Gastrocnemius medialis (tissue), 4 donors: ENCODE results near the gene R3HCC1L. TPM values are rescaled to one million over a fixed set of nuclear protein-coding genes. Genes with fewer than 3 reads are reported as not detected.

ENCODE experiments used
- ATAC-seq, 2 donors: fragments of 150-250 bp; one replicate each; pipeline ENCODE4 v1.9.1; 2016
- DNase-seq, 2 donors: peaks; one replicate each; pipeline ENCODE4 v3.0.0-alpha.2; 2019
- H3K27ac ChIP-seq, 4 donors: fragments of 200-600 bp; sonication (generic); 1 replicate in 1 of 4; 2 replicates in 3 of 4; pipeline ENCODE4 v1.5.1; 2016 to 2018; ENCODE audit warnings: mild to moderate bottlenecking in 2 of 4, moderate library complexity in 1 of 4
- H3K27me3 ChIP-seq, 3 donors: fragments of 200-600 bp; sonication (generic) in 2 of 3; 1 replicate in 1 of 3; 2 replicates in 2 of 3; pipeline versions ENCODE4 v1.5.1 to v1.6.0; 2016 to 2019; ENCODE audit warnings: mild to moderate bottlenecking in 1 of 3, moderate library complexity in 1 of 3
- H3K36me3 ChIP-seq, 2 donors: fragments of 200-600 bp; sonication (generic) in 1 of 2; one replicate each; pipeline ENCODE4 v1.5.1; 2017 to 2018
- H3K4me1 ChIP-seq, 2 donors: fragments of 200-600 bp; sonication (generic) in 1 of 2; one replicate each; pipeline ENCODE4 v1.5.1; 2016 to 2017; ENCODE audit warnings: mild to moderate bottlenecking in 2 of 2
- H3K4me3 ChIP-seq, 4 donors: fragments of 200-600 bp; sonication (generic) in 3 of 4; 1 replicate in 1 of 4; 2 replicates in 3 of 4; pipeline ENCODE4 v1.5.1; 2016 to 2019; ENCODE audit warnings: mild to moderate bottlenecking in 2 of 4
- H3K9me3 ChIP-seq, 3 donors: fragments of 200-600 bp; sonication (generic) in 2 of 3; 1 replicate in 1 of 3; 2 replicates in 2 of 3; pipeline ENCODE4 v1.5.1; 2016 to 2019
- POLR2A ChIP-seq, 2 donors: fragments of 450-650 bp; IDR thresholded peaks; one replicate each; pipeline ENCODE4 v1.6.1; 2017; ENCODE audit warnings: antibody characterized with exemption in 2 of 2, mild to moderate bottlenecking in 2 of 2, moderate library complexity in 2 of 2
- in situ Hi-C, 4 donors: fragments of 200-750 bp; cut with MboI; loops; one replicate each; pipeline versions ENCODE4 v1.15.0 to v1.8.0; 2017; ENCODE audit warnings: low sequenced_read_pairs in 4 of 4
- intact Hi-C: fragments of 100-400 bp; cut with DNase I; formaldehyde crosslinking; loops from one replicate; pipeline ENCODE4 v1.15.1; 2023; ENCODE audit warnings: low total_unique reads
- total RNA-seq, 4 donors: library from RNA; depleted of rRNA; stranded (reverse); fragments of >200 nt; gene quantifications; one replicate each; pipeline versions ENCODE4 v1.1.0 to v1.2.3, GENCODE V29; 2016
- TF ChIP-seq, protein P1 (sequence below), 5 experiments: fragments of 450-650 bp in 3 of 5; fragments of 200-600 bp in 2 of 5; sonication (generic) in 2 of 5; IDR thresholded peaks in 4 of 5; conservative IDR thresholded peaks in 1 of 5; 1 replicate in 4 of 5; 2 replicates in 1 of 5; pipeline ENCODE4 v1.5.1; 2016 to 2019; ENCODE audit warnings: antibody characterized with exemption in 5 of 5, mild to moderate bottlenecking in 3 of 5, moderate library complexity in 3 of 5

R3HCC1L gene
- total RNA-seq, 4 donors from 2014 or later: 6.7 to 10.8 (median 10.1) TPM

GRCh38 chr10:98107644-98108430, 26.6 kb upstream of the R3HCC1L start:
- Histone ChIP-seq H3K4me3 (no peak overlapping the region), H3K9me3 (no peaks in the 10 kb centered on the region), H3K36me3 (no peaks in the 10 kb centered on the region), H3K27ac (no peak overlapping the region), H3K4me1 (no peaks in the 10 kb centered on the region), H3K27me3 (no peaks in the 10 kb centered on the region)
- ATAC-seq (no peak), DNase-seq (no peak)
- TF ChIP-seq, protein P1, sequence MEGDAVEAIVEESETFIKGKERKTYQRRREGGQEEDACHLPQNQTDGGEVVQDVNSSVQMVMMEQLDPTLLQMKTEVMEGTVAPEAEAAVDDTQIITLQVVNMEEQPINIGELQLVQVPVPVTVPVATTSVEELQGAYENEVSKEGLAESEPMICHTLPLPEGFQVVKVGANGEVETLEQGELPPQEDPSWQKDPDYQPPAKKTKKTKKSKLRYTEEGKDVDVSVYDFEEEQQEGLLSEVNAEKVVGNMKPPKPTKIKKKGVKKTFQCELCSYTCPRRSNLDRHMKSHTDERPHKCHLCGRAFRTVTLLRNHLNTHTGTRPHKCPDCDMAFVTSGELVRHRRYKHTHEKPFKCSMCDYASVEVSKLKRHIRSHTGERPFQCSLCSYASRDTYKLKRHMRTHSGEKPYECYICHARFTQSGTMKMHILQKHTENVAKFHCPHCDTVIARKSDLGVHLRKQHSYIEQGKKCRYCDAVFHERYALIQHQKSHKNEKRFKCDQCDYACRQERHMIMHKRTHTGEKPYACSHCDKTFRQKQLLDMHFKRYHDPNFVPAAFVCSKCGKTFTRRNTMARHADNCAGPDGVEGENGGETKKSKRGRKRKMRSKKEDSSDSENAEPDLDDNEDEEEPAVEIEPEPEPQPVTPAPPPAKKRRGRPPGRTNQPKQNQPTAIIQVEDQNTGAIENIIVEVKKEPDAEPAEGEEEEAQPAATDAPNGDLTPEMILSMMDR (IDR thresholded peaks at IDR 0.05 in 4 of 5, conservative IDR thresholded peaks at IDR 0.05 in 1 of 5): no peak
- no peak for TF ChIP-seq POLR2A (IDR thresholded peaks at IDR 0.05)
- in situ Hi-C loops (no loop called here), intact Hi-C loops (no loop called here)

GRCh38 chr10:98110356-98110755, 24.1 kb upstream of the R3HCC1L start:
- in situ Hi-C loops: no loop called here
- no peaks in the 10 kb centered on the region for H3K36me3 ChIP-seq
- H3K4me3 ChIP-seq: no peak overlapping the region
- no peak for ATAC-seq
- no peaks in the 10 kb centered on the region for H3K4me1 ChIP-seq
- H3K27me3 ChIP-seq: peaks cover 0 to 3% (median 0%) of the 10 kb centered on the region in 3 donors
- no peak overlapping the region for H3K27ac ChIP-seq
- TF ChIP-seq POLR2A (IDR thresholded peaks at IDR 0.05): no peak
- TF ChIP-seq, protein P1 (IDR thresholded peaks at IDR 0.05 in 4 of 5, conservative IDR thresholded peaks at IDR 0.05 in 1 of 5): no peak
- DNase-seq: no peak
- intact Hi-C loops: no loop called here
- no peaks in the 10 kb centered on the region for H3K9me3 ChIP-seq

DNA sequence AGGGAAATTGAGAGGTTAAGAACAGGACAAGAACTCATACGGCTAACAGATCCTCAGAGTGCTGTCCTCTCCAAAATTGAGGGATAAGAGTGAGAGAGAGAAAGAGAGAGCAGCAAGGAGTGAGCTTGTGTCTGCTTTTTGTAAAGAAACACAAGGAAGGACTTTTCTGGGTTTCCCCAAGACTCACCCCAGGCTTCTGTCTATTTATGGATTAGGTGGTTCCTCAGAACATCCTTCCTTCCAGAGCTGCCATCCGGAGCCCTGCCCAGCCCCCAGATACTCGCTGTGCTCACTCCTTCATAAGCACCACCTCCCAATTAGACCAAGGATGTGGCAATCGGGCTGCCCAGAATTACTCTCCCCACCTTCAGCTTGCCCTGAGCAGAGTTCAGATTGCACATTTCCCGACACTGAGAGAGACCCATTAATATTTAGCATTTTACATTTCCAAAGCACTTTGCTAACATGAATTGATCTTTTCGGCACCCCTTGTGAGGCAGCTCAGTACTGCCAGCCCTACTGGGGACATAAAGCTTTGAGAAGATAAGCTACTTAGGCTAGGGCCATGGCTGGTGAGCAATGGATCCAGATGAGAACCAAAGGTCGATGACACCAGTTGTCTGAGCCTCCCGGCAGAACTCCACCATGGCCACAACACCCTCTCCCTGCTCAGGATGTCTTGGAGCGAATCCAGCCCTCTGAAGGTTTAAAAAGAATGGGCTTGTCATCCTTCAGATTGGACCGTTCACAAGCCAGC, 19.2 kb upstream of the R3HCC1L start:
- no peak for TF ChIP-seq POLR2A (IDR thresholded peaks at IDR 0.05)
- TF ChIP-seq, protein P1 (IDR thresholded peaks at IDR 0.05 in 4 of 5, conservative IDR thresholded peaks at IDR 0.05 in 1 of 5): no peak
- DNase-seq: no peak
- intact Hi-C loops (no loop called here), in situ Hi-C loops (no loop called here)
- Histone ChIP-seq H3K4me1 (no peaks in the 10 kb centered on the region), H3K27me3 (peaks cover 0 to 3% (median 0%) of the 10 kb centered on the region in 3 donors), H3K4me3 (no peak overlapping the region), H3K27ac (no peak overlapping the region), H3K36me3 (no peaks in the 10 kb centered on the region), H3K9me3 (no peaks in the 10 kb centered on the region)
- no peak for ATAC-seq

DNA sequence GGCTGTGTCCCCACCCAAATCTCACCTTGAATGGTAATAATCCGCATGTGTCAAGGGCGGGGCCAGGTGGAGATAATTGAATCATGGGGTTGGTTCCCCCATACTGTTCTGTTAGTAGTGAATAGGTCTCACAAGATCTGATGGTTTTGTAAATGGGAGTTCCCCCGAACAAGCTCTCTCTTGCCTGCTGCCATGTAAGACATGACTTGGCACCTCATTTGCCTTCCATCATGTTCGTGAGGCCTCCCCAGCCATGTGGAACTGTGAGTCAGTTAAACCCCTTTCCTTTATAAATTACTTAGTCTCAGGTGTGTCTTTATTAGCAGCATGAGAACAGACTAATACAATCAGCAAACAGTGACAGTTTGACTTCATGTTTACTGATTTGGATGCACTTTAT, 14.6 kb upstream of the R3HCC1L start:
- Histone ChIP-seq H3K4me3 (no peak overlapping the region), H3K9me3 (no peaks in the 10 kb centered on the region), H3K27ac (no peak overlapping the region), H3K36me3 (no peaks in the 10 kb centered on the region), H3K4me1 (no peaks in the 10 kb centered on the region), H3K27me3 (no peaks in the 10 kb centered on the region)
- in situ Hi-C loops (no loop called here), intact Hi-C loops (no loop called here)
- DNase-seq (no peak), ATAC-seq (no peak)
- TF ChIP-seq, protein P1 (IDR thresholded peaks at IDR 0.05 in 4 of 5, conservative IDR thresholded peaks at IDR 0.05 in 1 of 5): no peak
- TF ChIP-seq POLR2A (IDR thresholded peaks at IDR 0.05): no peak
